Fibroblast of mammary gland (primary cell): Measurements from ENCODE around the gene ZNF454.

Experiments
- DNase-seq: peaks from one replicate; pipeline ENCODE4 v3.0.0-alpha.2; 2010; ENCODE audit warnings: low read depth
- H3K4me3 ChIP-seq: 2 replicates; pipeline ENCODE4 v1.5.1; 2011; ENCODE audit warnings: low read depth, mild to moderate bottlenecking, low read length, moderate library complexity; ENCODE audit not compliant: control insufficient read depth
- CTCF ChIP-seq: conservative IDR thresholded peaks from 2 replicates; pipeline ENCODE4 v1.5.1; 2011; ENCODE audit warnings: low read depth, low read length, inconsistent platforms; ENCODE audit not compliant: control insufficient read depth, insufficient read depth

Gene ZNF454

DNA sequence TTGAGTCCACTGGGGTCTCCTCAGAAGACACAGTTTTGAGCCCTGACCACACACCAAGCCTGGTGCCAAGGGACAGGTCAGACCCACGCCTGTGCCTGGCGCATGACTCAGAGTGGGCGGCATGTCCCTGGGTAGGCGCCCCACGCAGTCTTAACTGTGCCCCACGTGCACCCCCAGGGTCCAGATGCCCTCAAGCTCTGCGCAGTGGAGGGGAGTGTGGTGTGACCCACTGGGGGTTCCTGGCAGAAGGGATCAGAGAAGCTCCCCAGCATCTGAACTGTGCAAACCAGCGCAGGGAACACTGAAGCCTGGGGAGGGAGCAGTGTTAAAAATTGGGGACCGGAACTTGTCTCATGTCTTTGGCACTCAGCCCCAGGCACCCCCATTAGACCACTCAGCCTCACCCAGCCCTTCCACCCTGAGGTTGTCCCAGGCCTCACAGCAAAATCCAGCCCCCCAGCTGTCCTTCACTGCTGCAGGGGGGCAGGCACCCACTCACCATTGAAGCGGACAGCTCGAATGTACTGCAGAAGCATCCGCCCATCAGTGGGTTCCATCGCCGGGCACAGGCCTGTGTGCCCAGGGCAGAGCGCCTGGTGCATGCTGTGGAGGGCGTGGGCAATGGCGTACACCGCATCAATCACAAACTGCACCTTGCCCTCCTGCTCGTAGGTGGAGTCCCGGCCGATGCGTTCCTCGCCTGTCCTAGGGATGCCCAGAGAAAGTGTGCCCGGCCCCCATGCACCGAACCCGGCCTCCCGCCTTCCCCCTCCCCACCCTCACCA is 47.6 kb downstream of the ZNF454 start:
- no peak for DNase-seq
- H3K4me3 ChIP-seq = no peak overlapping the region
- TF ChIP-seq CTCF = no peak

GRCh38 chr5:178989311-178989710 is 48.3 kb downstream of the ZNF454 start:
- TF ChIP-seq CTCF = no peak
- H3K4me3 ChIP-seq = no peak overlapping the region
- no peak for DNase-seq

DNA sequence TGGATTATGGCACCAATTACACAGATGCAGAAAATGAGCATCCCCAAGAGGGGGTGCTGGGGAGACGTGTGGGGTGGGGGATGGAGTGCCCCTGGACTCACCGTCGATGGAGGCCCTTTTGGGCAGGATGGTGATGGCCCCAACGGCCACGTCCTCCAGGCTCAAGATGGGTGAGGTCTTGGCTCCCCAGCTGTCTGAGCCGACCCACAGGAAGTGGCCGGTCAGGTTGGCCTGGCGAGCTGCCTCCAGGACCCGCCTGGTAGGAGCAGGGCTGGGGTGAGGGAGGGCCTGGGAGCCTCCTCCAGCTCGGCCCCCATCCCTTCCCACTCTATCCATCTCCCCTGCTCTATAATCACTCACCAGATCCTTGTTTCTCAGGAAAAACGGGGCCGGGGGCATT is 49.5 kb downstream of the ZNF454 start:
- TF ChIP-seq CTCF = no peak
- H3K4me3 ChIP-seq = no peak overlapping the region
- no peak for DNase-seq

DNA sequence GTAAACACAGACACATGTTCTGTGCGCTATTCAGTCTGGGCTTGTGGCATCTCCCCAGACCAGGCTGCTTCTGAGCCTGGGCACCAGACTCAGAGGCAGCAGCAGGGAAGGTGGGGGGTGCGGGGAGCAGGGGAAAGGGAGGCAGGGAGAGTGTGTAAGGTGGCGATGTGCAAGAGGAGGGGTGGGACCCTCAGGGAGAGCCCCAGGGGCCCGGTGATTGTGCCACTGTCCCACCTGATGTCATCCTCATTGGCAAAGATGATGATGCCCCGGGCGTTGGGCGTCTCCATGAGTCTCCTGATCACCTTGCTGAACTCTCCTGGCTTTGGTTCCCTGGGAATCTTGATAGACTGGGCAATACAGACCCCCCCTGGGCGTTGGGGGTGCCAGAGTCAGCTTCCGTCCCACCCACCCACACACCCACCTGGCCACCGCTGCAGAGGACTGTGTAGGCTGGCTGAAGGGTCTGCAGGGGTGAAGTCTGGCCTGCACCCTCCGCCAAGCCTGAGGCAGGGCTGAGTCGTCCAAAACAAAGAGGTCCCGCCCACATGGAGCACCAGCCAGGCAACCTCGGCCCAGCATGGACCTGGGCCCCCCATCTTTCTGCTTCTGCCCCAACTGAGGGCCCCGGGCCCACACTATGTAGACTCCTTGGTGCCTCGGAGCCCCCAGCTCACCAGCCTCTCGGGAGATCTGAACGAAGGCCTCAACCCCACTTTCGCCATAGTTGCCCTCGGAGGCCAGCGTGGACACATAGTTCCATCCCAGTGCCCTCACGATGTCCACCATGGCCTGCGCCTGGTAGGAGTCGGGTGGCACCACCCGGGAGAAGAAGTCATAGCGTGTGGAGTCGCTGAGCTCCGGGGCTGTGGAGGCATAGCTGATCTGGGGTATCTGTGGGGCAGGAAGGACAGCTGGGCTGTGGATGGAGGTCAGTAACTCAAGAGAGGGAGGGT is 50.5 kb downstream of the ZNF454 start:
- no peak overlapping the region for H3K4me3 ChIP-seq
- no peak for TF ChIP-seq CTCF
- DNase-seq = no peak

DNA sequence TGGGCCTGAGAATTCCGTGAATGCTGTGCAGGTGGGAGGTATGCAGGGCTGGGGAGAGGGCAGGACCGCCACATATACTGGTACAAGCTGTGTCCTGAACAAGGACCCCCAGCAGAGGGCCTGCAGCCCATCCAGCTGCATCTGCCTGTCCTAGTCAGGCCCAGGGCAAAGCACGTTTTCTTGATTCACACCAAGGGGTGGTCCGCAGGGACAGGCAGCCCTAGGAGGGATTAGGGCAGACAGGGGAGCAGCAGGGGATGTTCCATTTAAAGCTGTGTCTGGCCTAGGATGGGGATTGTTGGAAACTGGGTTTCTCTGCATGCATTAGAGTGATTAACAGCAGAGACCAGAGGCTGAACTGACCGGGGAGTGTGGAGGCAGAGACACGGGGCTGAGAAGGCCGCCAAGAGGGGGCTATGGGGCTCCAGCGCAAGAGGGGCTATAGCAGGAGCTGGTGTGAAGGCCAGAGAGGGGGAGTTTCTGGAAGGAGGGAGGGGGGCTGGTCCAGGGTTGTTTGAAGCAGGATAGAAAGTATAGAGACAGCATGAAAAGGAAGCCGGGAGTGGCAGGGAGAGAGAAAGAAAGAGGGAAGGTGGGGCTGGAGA is 51.4 kb downstream of the ZNF454 start:
- no peak overlapping the region for H3K4me3 ChIP-seq
- no peak for DNase-seq
- TF ChIP-seq CTCF = no peak

- DNase-seq = no peak
- no peak for TF ChIP-seq CTCF
- no peak overlapping the region for H3K4me3 ChIP-seq
Measured at GRCh38 chr5:178993236-178993765, 52.3 kb downstream of the ZNF454 start.
